Adrenal gland (tissue), 5 donors: ENCODE results near the gene MFNG.

Source experiments
- CTCF ChIP-seq, 6 experiments: fragments of 450-650 bp in 4 of 6; fragments of 200-600 bp in 2 of 6; sonication (generic) in 1 of 6; IDR thresholded peaks; 1 replicate in 5 of 6; 2 replicates in 1 of 6; pipeline versions ENCODE4 v1.5.1 to v1.8.0; 2016 to 2021; ENCODE audit warnings: antibody characterized with exemption in 6 of 6, mild to moderate bottlenecking in 2 of 6, moderate library complexity in 1 of 6
- POLR2A ChIP-seq, 2 donors: fragments of 450-650 bp; IDR thresholded peaks; one replicate each; pipeline ENCODE4 v1.6.1; 2017; ENCODE audit warnings: antibody characterized with exemption in 2 of 2, mild to moderate bottlenecking in 2 of 2, moderate library complexity in 1 of 2
- donor health status: DM: no; HTN: no; CAD: no.

DNA sequence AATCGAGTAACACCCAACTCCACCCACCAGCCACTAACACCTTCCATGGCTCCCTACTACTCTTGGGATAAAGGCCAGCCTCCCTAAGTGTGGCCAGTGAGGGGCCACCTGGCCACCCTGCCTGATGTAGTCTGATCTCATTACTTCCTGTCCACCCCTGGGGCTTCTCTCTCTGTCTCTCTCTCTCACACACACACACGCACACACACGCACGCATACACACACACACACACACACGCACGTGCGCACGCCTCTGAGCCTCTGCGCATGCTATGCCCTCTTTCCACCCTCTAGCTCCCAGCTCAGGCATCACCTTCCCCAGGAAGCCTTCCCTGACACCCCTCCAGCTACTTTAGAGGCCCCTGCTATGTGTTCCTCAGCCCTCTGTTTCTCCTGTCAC, 3.9 kb downstream of the MFNG start:
- no peak for TF ChIP-seq CTCF (IDR thresholded peaks at IDR 0.05)
- TF ChIP-seq POLR2A (IDR thresholded peaks at IDR 0.05): no peak
